ENCODE results near the gene ERGIC3. TPM values are rescaled to one million over a fixed set of nuclear protein-coding genes. Genes with fewer than 3 reads are reported as not detected.

ERGIC3 gene
- total and polyA plus RNA-seq, 9 donors, result 168 to 354 (median 221) TPM

GRCh38 chr20:35600176-35600992, 58.5 kb downstream of the ERGIC3 start:
- Histone ChIP-seq H3K27ac (no peak overlapping the region), H3K27me3 (no peaks in the 10 kb centered on the region), H3K36me3 (no peaks in the 10 kb centered on the region), H3K4me1 (ENCODE audit: insufficient read depth) (peaks cover 6% of the 10 kb centered on the region), H3K9me3 (no peaks in the 10 kb centered on the region), H3K4me3 (peak overlapping the region; percentile 38)
- DNase-seq, result peak in 2 of 5 donors; percentile 34 to 49
- no peak for TF ChIP-seq POLR2A (IDR thresholded peaks at IDR 0.05)
- TF ChIP-seq EP300 (IDR thresholded peaks at IDR 0.05), result no peak
- no peak for TF ChIP-seq CTCF (IDR thresholded peaks at IDR 0.05)
- WGBS, 3 donors, result 20 to 24% (median 23%) methylated on average over 30 to 34 of the region's 34 CpGs
- intact Hi-C loops (cut with DNase I), result loop anchor here in 1 of 4 donors (10.0 kb wide), 2 partner anchors 94 to 284 kb away; partner anchors contain the start of genes NFS1 and ROMO1

GRCh38 chr20:35600993-35601973, 59.4 kb downstream of the ERGIC3 start:
- TF ChIP-seq CTCF (IDR thresholded peaks at IDR 0.05) (peak in 2 of 3 donors; percentile 48 to 54), EP300 (IDR thresholded peaks at IDR 0.05) (no peak)
- DNase-seq, result peak; percentile 74 to 88 (median 82)
- peak overlapping the region; percentile 38 for H3K4me3 ChIP-seq
- H3K9me3 ChIP-seq, result no peaks in the 10 kb centered on the region
- 0 to 1% (median 1%) methylated on average over 70 to 103 of the region's 103 CpGs for WGBS, 3 donors
- H3K27ac ChIP-seq, result no peak overlapping the region
- no peaks in the 10 kb centered on the region for H3K27me3 ChIP-seq
- no peaks in the 10 kb centered on the region for H3K36me3 ChIP-seq
- H3K4me1 ChIP-seq (ENCODE audit: insufficient read depth), result peaks cover 6% of the 10 kb centered on the region
- intact Hi-C loops (cut with DNase I), result loop anchor here in 1 of 4 donors (10.0 kb wide), 2 partner anchors 94 to 284 kb away; partner anchors contain the start of genes NFS1 and ROMO1

- 24 to 30% (median 29%) methylated on average over 26 to 30 of the region's 30 CpGs for WGBS, 3 donors
- Histone ChIP-seq H3K27me3 (no peaks in the 10 kb centered on the region), H3K9me3 (no peaks in the 10 kb centered on the region), H3K27ac (no peak overlapping the region), H3K4me1 (ENCODE audit: insufficient read depth) (peaks cover 6% of the 10 kb centered on the region), H3K4me3 (peak overlapping the region; percentile 38), H3K36me3 (no peaks in the 10 kb centered on the region)
- TF ChIP-seq EP300 (IDR thresholded peaks at IDR 0.05), result no peak
- DNase-seq, result peak in 1 of 5 donors; percentile 41
- intact Hi-C loops (cut with DNase I), result loop anchor here in 1 of 4 donors (10.0 kb wide), 2 partner anchors 93 to 283 kb away; partner anchors contain the start of genes NFS1 and ROMO1
Measured at GRCh38 chr20:35601990-35602389, 60.1 kb downstream of the ERGIC3 start.

- no peak for DNase-seq
- TF ChIP-seq CTCF (IDR thresholded peaks at IDR 0.05) (no peak), EP300 (IDR thresholded peaks at IDR 0.05) (no peak), POLR2A (IDR thresholded peaks at IDR 0.05) (no peak)
- no peaks in the 10 kb centered on the region for H3K27me3 ChIP-seq
- H3K9me3 ChIP-seq, result no peaks in the 10 kb centered on the region
- intact Hi-C loops (cut with DNase I), result loop anchor here in 1 of 4 donors (10.0 kb wide), 2 partner anchors 92 to 282 kb away; partner anchors contain the start of genes NFS1 and ROMO1
- H3K27ac ChIP-seq, result no peak overlapping the region
- no peak overlapping the region for H3K4me3 ChIP-seq
- H3K36me3 ChIP-seq, result no peaks in the 10 kb centered on the region
- WGBS, 3 donors, result 91 to 93% (median 91%) methylated on average over 15 of the region's 15 CpGs
- H3K4me1 ChIP-seq (ENCODE audit: insufficient read depth), result peaks cover 6% of the 10 kb centered on the region
Measured at GRCh38 chr20:35602851-35603495, 61.1 kb downstream of the ERGIC3 start.
